ENCODE results near the gene AMIGO1. TPM values are rescaled to one million over a fixed set of nuclear protein-coding genes. Genes with fewer than 3 reads are reported as not detected.

The AMIGO1 gene
- total RNA-seq, 1 experiment from 2014 or later: 0.10 TPM

- TF ChIP-seq, protein P1, sequence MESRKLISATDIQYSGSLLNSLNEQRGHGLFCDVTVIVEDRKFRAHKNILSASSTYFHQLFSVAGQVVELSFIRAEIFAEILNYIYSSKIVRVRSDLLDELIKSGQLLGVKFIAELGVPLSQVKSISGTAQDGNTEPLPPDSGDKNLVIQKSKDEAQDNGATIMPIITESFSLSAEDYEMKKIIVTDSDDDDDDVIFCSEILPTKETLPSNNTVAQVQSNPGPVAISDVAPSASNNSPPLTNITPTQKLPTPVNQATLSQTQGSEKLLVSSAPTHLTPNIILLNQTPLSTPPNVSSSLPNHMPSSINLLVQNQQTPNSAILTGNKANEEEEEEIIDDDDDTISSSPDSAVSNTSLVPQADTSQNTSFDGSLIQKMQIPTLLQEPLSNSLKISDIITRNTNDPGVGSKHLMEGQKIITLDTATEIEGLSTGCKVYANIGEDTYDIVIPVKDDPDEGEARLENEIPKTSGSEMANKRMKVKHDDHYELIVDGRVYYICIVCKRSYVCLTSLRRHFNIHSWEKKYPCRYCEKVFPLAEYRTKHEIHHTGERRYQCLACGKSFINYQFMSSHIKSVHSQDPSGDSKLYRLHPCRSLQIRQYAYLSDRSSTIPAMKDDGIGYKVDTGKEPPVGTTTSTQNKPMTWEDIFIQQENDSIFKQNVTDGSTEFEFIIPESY (IDR thresholded peaks at IDR 0.05; ENCODE audit: extremely low read depth, insufficient replicate concordance, low read length): no peak
- TF ChIP-seq EZH2 (IDR thresholded peaks at IDR 0.05) (no peak), CEBPB (IDR thresholded peaks at IDR 0.05; ENCODE audit: low read depth) (no peak)
These were observed 34.6 kb upstream of the AMIGO1 start (continued) for GRCh38 chr1:109543988-109544735.

DNA sequence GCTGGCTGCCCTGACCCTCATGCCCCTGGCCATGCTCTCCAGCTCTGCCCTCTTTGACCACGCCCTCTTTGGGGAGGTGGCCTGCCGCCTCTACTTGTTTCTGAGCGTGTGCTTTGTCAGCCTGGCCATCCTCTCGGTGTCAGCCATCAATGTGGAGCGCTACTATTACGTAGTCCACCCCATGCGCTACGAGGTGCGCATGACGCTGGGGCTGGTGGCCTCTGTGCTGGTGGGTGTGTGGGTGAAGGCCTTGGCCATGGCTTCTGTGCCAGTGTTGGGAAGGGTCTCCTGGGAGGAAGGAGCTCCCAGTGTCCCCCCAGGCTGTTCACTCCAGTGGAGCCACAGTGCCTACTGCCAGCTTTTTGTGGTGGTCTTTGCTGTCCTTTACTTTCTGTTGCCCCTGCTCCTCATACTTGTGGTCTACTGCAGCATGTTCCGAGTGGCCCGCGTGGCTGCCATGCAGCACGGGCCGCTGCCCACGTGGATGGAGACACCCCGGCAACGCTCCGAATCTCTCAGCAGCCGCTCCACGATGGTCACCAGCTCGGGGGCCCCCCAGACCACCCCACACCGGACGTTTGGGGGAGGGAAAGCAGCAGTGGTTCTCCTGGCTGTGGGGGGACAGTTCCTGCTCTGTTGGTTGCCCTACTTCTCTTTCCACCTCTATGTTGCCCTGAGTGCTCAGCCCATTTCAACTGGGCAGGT is 33.9 kb upstream of the AMIGO1 start:
- TF ChIP-seq ZFX (IDR thresholded peaks at IDR 0.05) (no peak), POLR2A (IDR thresholded peaks at IDR 0.05; ENCODE audit: borderline replicate concordance, extremely low read depth, insufficient read depth, insufficient read length) (no peak), SRF (IDR thresholded peaks at IDR 0.05; ENCODE audit: low read depth) (no peak)
- TF ChIP-seq, protein P1 (IDR thresholded peaks at IDR 0.05; ENCODE audit: extremely low read depth, insufficient replicate concordance, low read length): no peak
- ChIA-PET CTCF (interaction anchor here (0.8 to 1.6 kb wide), 2 partner anchors 11 to 231 kb away, joined by 3 to 4 read pairs; no protein-coding TSS in a partner anchor), RAD21 (ENCODE audit: low non-redundant PET in 1 of 2, low total read pairs in 2 of 2, uncharacterized antibody in 2 of 2, unreplicated experiment in 2 of 2) (no interaction called here), POLR2A (no interaction called here)
- Histone ChIP-seq H3K79me2 (ENCODE audit: insufficient read depth, low read length) (peaks cover 15% of the 10 kb centered on the region), H3K9ac (ENCODE audit: low read length) (no peak overlapping the region), H2AFZ (ENCODE audit: low read depth, low read length, poor library complexity, severe bottlenecking) (no peak overlapping the region), H3K4me1 (ENCODE audit: control insufficient read depth in 1 of 2, insufficient read depth in 2 of 2, low read length in 2 of 2) (peaks cover 7 to 13% of the 10 kb centered on the region in 2 experiments), H3K4me2 (ENCODE audit: low read length) (no peak overlapping the region), H3K36me3 (ENCODE audit: control insufficient read depth in 1 of 2, insufficient read depth in 2 of 2, low read length in 2 of 2) (no peaks in the 10 kb centered on the region), H3K4me3 (replicated peaks in 1 of 2; ENCODE audit: low read depth in 1 of 2, low read length in 2 of 2) (no peak overlapping the region), H3K9me3 (ENCODE audit: control insufficient read depth in 1 of 2, insufficient read depth in 1 of 2, low read depth in 1 of 2, low read length in 2 of 2) (no peaks in the 10 kb centered on the region), H3K27ac (ENCODE audit: low read depth, low read length) (no peak overlapping the region), H4K20me1 (ENCODE audit: insufficient read depth) (no peaks in the 10 kb centered on the region), H3K27me3 (ENCODE audit: insufficient read depth, low read length) (no peaks in the 10 kb centered on the region), H3K9me2 (ENCODE audit: insufficient read depth) (no peaks in the 10 kb centered on the region)
- intact Hi-C loops (cut with micrococcal nuclease): no loop called here
- ATAC-seq (no peak), DNase-seq (ENCODE audit: low read depth, low spot score) (no peak)
- no TSS peak for BruUV-seq (replicated peaks)
